Progenitor cell of endocrine pancreas (in vitro differentiated cells): ENCODE results near the gene TNFRSF25. TPM values are rescaled to one million over a fixed set of nuclear protein-coding genes. Genes with fewer than 3 reads are reported as not detected.

Experiments used
- DNase-seq: peaks from one replicate; pipeline ENCODE4 v3.0.0; 2021; ENCODE audit warnings: low spot score; ENCODE audit not compliant: unreplicated experiment
- H3K27ac Mint-ChIP-seq: 2 replicates; pipeline ENCODE4 v1.8.0; 2021; ENCODE audit warnings: mild to moderate bottlenecking, moderate library complexity, mixed read lengths
- H3K27me3 Mint-ChIP-seq: 2 replicates; pipeline ENCODE4 v1.8.0; 2021; ENCODE audit warnings: mixed read lengths
- H3K36me3 Mint-ChIP-seq: 2 replicates; pipeline ENCODE4 v1.8.0; 2022; ENCODE audit warnings: mixed read lengths; ENCODE audit not compliant: insufficient read depth
- H3K4me1 Mint-ChIP-seq: 2 replicates; pipeline ENCODE4 v1.8.0; 2021; ENCODE audit warnings: low read depth, mixed read lengths
- H3K4me3 Mint-ChIP-seq: 2 replicates; pipeline ENCODE4 v1.8.0; 2021; ENCODE audit warnings: low read depth, mild to moderate bottlenecking, moderate library complexity, mixed read lengths
- H3K9me3 Mint-ChIP-seq: 2 replicates; pipeline ENCODE4 v1.8.0; 2021; ENCODE audit warnings: low read depth, mixed read lengths
- total RNA-seq: library from RNA; stranded (reverse); gene quantifications from 2 replicates; pipeline ENCODE4 v1.2.1, GENCODE V29; 2021
- TF ChIP-seq, protein P1 (sequence below): fragments of 200-600 bp; sonication (generic); IDR thresholded peaks from one replicate; pipeline ENCODE4 v1.5.0; 2021; ENCODE audit warnings: antibody characterized with exemption, mild to moderate bottlenecking; ENCODE audit not compliant: unreplicated experiment

TNFRSF25 gene
- total RNA-seq, 1 donor from 2014 or later: 68.9 TPM

DNA sequence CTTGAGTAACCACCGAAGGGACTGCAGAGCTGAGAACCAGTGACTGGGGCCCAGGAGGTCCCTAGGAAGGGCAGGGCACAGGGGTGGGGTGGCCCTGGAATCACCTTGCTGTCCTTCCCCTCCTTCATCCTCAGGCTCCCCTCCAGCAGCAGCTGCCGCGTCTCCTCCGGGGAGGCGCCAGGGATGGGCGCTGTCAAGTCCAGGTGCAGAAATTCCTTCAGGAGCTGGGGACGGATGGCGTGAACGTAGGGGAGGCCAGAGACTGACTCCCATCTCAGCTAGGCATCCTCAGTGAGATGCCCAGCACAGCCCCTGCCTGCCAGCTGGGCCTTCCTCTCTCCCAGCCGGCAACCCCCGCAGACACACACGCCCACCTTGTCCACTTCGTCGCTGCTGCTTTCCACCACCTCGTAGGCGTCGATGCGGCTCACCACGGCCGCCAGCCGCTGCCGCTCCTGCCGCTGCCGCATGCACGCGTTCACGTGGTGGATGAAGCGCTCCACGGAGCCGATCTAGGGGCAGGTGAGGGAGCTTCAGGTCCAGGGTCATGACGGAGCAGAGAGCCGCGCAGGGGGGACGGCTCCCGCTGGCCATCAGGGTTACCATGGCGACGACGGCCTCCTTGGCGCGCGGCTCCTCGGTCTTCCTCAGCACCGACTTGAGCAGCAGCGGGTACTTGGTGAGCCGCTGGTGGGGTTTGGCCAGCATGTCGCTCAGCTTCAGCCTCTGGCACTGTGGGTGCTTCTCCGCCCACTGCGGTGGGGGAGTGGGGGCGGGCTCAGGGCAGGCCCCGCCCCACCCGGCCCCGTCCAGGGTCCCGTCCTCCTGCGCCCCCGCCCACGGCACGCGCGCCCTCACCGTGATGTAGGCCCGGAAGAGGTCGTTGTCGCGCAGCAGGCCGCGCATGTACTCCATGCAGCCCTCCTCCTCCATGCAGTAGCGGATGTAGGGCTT lies 4.4 kb upstream of the TNFRSF25 start:
- no peaks in the 10 kb centered on the region for H3K4me1 Mint-ChIP-seq
- no peak for DNase-seq
- H3K27me3 Mint-ChIP-seq: no peaks in the 10 kb centered on the region
- H3K36me3 Mint-ChIP-seq: peaks cover 21% of the 10 kb centered on the region
- TF ChIP-seq, protein P1, sequence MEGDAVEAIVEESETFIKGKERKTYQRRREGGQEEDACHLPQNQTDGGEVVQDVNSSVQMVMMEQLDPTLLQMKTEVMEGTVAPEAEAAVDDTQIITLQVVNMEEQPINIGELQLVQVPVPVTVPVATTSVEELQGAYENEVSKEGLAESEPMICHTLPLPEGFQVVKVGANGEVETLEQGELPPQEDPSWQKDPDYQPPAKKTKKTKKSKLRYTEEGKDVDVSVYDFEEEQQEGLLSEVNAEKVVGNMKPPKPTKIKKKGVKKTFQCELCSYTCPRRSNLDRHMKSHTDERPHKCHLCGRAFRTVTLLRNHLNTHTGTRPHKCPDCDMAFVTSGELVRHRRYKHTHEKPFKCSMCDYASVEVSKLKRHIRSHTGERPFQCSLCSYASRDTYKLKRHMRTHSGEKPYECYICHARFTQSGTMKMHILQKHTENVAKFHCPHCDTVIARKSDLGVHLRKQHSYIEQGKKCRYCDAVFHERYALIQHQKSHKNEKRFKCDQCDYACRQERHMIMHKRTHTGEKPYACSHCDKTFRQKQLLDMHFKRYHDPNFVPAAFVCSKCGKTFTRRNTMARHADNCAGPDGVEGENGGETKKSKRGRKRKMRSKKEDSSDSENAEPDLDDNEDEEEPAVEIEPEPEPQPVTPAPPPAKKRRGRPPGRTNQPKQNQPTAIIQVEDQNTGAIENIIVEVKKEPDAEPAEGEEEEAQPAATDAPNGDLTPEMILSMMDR: no peak
- H3K9me3 Mint-ChIP-seq: no peaks in the 10 kb centered on the region
- no peak overlapping the region for H3K27ac Mint-ChIP-seq
- H3K4me3 Mint-ChIP-seq: no peak overlapping the region

GRCh38 chr1:6468729-6469461 lies 2.9 kb upstream of the TNFRSF25 start:
- H3K4me1 Mint-ChIP-seq: no peaks in the 10 kb centered on the region
- H3K36me3 Mint-ChIP-seq: peaks cover 21% of the 10 kb centered on the region
- no peak overlapping the region for H3K27ac Mint-ChIP-seq
- TF ChIP-seq, protein P1: no peak
- DNase-seq: no peak
- H3K9me3 Mint-ChIP-seq: no peaks in the 10 kb centered on the region
- H3K27me3 Mint-ChIP-seq: no peaks in the 10 kb centered on the region
- H3K4me3 Mint-ChIP-seq: no peak overlapping the region

- TF ChIP-seq, protein P1: no peak
- H3K9me3 Mint-ChIP-seq: no peaks in the 10 kb centered on the region
- H3K36me3 Mint-ChIP-seq: peaks cover 23% of the 10 kb centered on the region
- DNase-seq: no peak
- no peaks in the 10 kb centered on the region for H3K4me1 Mint-ChIP-seq
- H3K27me3 Mint-ChIP-seq: no peaks in the 10 kb centered on the region
- no peak overlapping the region for H3K27ac Mint-ChIP-seq
- H3K4me3 Mint-ChIP-seq: no peak overlapping the region
Observed at GRCh38 chr1:6467744-6468688, 2.0 kb upstream of the TNFRSF25 start.

DNA sequence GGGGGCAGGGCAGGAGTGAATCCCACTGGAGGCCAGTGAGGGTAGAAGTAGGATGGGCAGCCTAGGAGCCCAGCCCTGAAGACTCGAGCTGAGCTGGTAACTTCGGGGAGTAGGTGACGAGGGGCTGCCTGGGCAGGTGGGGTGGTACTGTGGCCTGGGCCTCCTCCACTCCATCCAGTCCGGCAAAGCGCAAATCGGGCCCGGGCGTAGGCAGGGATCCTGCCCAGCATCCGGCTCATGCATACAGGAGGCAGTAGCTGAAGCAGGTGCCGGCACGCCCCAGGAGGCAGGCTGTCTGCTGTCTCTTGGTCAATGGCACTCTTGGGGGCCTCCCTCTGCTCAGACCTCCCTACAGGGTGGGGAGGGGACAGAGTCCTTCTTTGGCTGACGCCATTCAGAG lies 1.3 kb upstream of the TNFRSF25 start:
- no peak overlapping the region for H3K4me3 Mint-ChIP-seq
- H3K27ac Mint-ChIP-seq: no peak overlapping the region
- TF ChIP-seq, protein P1: no peak
- DNase-seq: no peak
- no peaks in the 10 kb centered on the region for H3K9me3 Mint-ChIP-seq
- H3K27me3 Mint-ChIP-seq: no peaks in the 10 kb centered on the region
- no peaks in the 10 kb centered on the region for H3K4me1 Mint-ChIP-seq
- peaks cover 23% of the 10 kb centered on the region for H3K36me3 Mint-ChIP-seq

- no peaks in the 10 kb centered on the region for H3K9me3 Mint-ChIP-seq
- H3K4me3 Mint-ChIP-seq: no peak overlapping the region
- H3K27ac Mint-ChIP-seq: no peak overlapping the region
- H3K4me1 Mint-ChIP-seq: no peaks in the 10 kb centered on the region
- no peaks in the 10 kb centered on the region for H3K27me3 Mint-ChIP-seq
- peaks cover 23% of the 10 kb centered on the region for H3K36me3 Mint-ChIP-seq
- TF ChIP-seq, protein P1: no peak
- DNase-seq: no peak
Observed at GRCh38 chr1:6466751-6467150, 778 bp upstream of the TNFRSF25 start.
